ENCODE results near the gene MOGAT3. TPM values are rescaled to one million over a fixed set of nuclear protein-coding genes. Genes with fewer than 3 reads are reported as not detected.
A peak's percentile ranks its signal among the peaks of the same experiment; 100 is the strongest.

The MOGAT3 gene
- total RNA-seq, 6 donors from 2014 or later: not detected

GRCh38 chr7:101223528-101223927 is 22.7 kb upstream of the MOGAT3 start:
- H3K27me3 ChIP-seq: no peaks in the 10 kb centered on the region
- no peak overlapping the region for H3K4me3 ChIP-seq
- TF ChIP-seq POLR2A (IDR thresholded peaks at IDR 0.05) (no peak), EP300 (IDR thresholded peaks at IDR 0.05) (no peak), POLR2AphosphoS5 (IDR thresholded peaks at IDR 0.05) (no peak), CTCF (IDR thresholded peaks at IDR 0.05) (no peak)
- H3K9me3 ChIP-seq: no peaks in the 10 kb centered on the region
- H3K36me3 ChIP-seq: peaks cover 12 to 60% (median 50%) of the 10 kb centered on the region in 4 donors
- whole genome bisulfite sequencing, 2 donors: 94% methylated on average over 12 to 15 of the region's 15 CpGs
- no peak overlapping the region for H3K27ac ChIP-seq
- peak in 1 of 2 donors; percentile 7 for ATAC-seq (ENCODE audit: low FRiP score in 2 of 2)
- DNase-seq: peak in 1 of 2 donors; percentile 78
- H3K4me1 ChIP-seq: peaks cover 16 to 22% (median 19%) of the 10 kb centered on the region in 4 donors

- peak in 1 of 2 donors; percentile 79 for DNase-seq
- H3K9me3 ChIP-seq: no peaks in the 10 kb centered on the region
- TF ChIP-seq CTCF (IDR thresholded peaks at IDR 0.05): no peak
- no peak for TF ChIP-seq POLR2AphosphoS5 (IDR thresholded peaks at IDR 0.05)
- TF ChIP-seq EP300 (IDR thresholded peaks at IDR 0.05): no peak
- no peak for TF ChIP-seq POLR2A (IDR thresholded peaks at IDR 0.05)
Measured at GRCh38 chr7:101222275-101222830, 21.5 kb upstream of the MOGAT3 start.

GRCh38 chr7:101220295-101220694 is 19.5 kb upstream of the MOGAT3 start:
- no peak overlapping the region for H3K4me3 ChIP-seq
- no peak overlapping the region for H3K27ac ChIP-seq
- WGBS, 2 donors: 85 to 91% methylated on average over 5 of the region's 5 CpGs
- peaks cover 28 to 42% (median 31%) of the 10 kb centered on the region in 4 donors for H3K4me1 ChIP-seq
- DNase-seq (no peak), ATAC-seq (ENCODE audit: low FRiP score in 2 of 2) (no peak)
- TF ChIP-seq POLR2AphosphoS5 (IDR thresholded peaks at IDR 0.05): no peak
- no peak for TF ChIP-seq POLR2A (IDR thresholded peaks at IDR 0.05)
- TF ChIP-seq EP300 (IDR thresholded peaks at IDR 0.05): no peak
- TF ChIP-seq CTCF (IDR thresholded peaks at IDR 0.05): no peak
- H3K9me3 ChIP-seq: no peaks in the 10 kb centered on the region
- no peaks in the 10 kb centered on the region for H3K27me3 ChIP-seq
- H3K36me3 ChIP-seq: peaks cover 10 to 34% (median 27%) of the 10 kb centered on the region in 4 donors

More at GRCh38 chr7:101222275-101222830, 21.5 kb upstream of the MOGAT3 start:
- no peak for ATAC-seq (ENCODE audit: low FRiP score in 2 of 2)
- no peak overlapping the region for H3K4me3 ChIP-seq
- H3K36me3 ChIP-seq: peaks cover 12 to 51% (median 45%) of the 10 kb centered on the region in 4 donors
- H3K4me1 ChIP-seq: peaks cover 18 to 27% (median 19%) of the 10 kb centered on the region in 4 donors
- H3K27ac ChIP-seq: no peak overlapping the region
- WGBS, 2 donors: 94 to 95% methylated on average over 14 to 25 of the region's 27 CpGs
- H3K27me3 ChIP-seq: no peaks in the 10 kb centered on the region

GRCh38 chr7:101218236-101219125 is 17.6 kb upstream of the MOGAT3 start:
- peak overlapping the region; percentile 84 to 95 (median 91) for H3K27ac ChIP-seq

More at GRCh38 chr7:101218236-101219125, 17.6 kb upstream of the MOGAT3 start:
- Histone ChIP-seq H3K9me3 (no peaks in the 10 kb centered on the region), H3K27me3 (no peaks in the 10 kb centered on the region), H3K36me3 (peaks cover 2 to 33% (median 23%) of the 10 kb centered on the region in 4 donors), H3K4me1 (peaks cover 28 to 42% (median 31%) of the 10 kb centered on the region in 4 donors), H3K4me3 (peak overlapping the region; percentile 81 to 87 (median 84))
- 8 to 13% methylated on average over 25 to 26 of the region's 26 CpGs for WGBS, 2 donors
- ATAC-seq (ENCODE audit: low FRiP score in 2 of 2): peak in 1 of 2 donors; percentile 0
- no peak for DNase-seq
- TF ChIP-seq POLR2AphosphoS5 (IDR thresholded peaks at IDR 0.05) (no peak), CTCF (IDR thresholded peaks at IDR 0.05) (no peak), EP300 (IDR thresholded peaks at IDR 0.05) (no peak), POLR2A (IDR thresholded peaks at IDR 0.05) (no peak)
